ENCODE measurements around the gene DLG2. TPM values are rescaled to one million over a fixed set of nuclear protein-coding genes. Genes with fewer than 3 reads are reported as not detected.

Gene DLG2
- total RNA-seq, 2 experiments from 2014 or later: 6.9 to 8.2 TPM

GRCh38 chr11:83836065-83836464 lies 1791.1 kb downstream of the DLG2 start:
- no peaks in the 10 kb centered on the region for H3K9me3 ChIP-seq (ENCODE audit: low read length)
- TF ChIP-seq, protein P1, sequence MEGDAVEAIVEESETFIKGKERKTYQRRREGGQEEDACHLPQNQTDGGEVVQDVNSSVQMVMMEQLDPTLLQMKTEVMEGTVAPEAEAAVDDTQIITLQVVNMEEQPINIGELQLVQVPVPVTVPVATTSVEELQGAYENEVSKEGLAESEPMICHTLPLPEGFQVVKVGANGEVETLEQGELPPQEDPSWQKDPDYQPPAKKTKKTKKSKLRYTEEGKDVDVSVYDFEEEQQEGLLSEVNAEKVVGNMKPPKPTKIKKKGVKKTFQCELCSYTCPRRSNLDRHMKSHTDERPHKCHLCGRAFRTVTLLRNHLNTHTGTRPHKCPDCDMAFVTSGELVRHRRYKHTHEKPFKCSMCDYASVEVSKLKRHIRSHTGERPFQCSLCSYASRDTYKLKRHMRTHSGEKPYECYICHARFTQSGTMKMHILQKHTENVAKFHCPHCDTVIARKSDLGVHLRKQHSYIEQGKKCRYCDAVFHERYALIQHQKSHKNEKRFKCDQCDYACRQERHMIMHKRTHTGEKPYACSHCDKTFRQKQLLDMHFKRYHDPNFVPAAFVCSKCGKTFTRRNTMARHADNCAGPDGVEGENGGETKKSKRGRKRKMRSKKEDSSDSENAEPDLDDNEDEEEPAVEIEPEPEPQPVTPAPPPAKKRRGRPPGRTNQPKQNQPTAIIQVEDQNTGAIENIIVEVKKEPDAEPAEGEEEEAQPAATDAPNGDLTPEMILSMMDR (conservative IDR thresholded peaks at IDR 0.05; ENCODE audit: low read length): no peak
- no peak for TF ChIP-seq EZH2phosphoT487 (IDR thresholded peaks at IDR 0.05; ENCODE audit: borderline replicate concordance, low read depth, low read length)
- no peaks in the 10 kb centered on the region for H3K4me1 ChIP-seq (ENCODE audit: insufficient read depth, low read length, poor library complexity, severe bottlenecking)
- no peaks in the 10 kb centered on the region for H3K36me3 ChIP-seq (ENCODE audit: insufficient read depth, low read length)
- no peak for DNase-seq (ENCODE audit: low spot score)
- POLR2A ChIA-PET: interaction anchor here (0.6 to 0.9 kb wide), 3 partner anchors 127 to 1578 kb away, joined by 3 read pairs; no protein-coding TSS in a partner anchor
- no peaks in the 10 kb centered on the region for H3K79me2 ChIP-seq (ENCODE audit: insufficient read depth, low read depth, low read length)
- no peaks in the 10 kb centered on the region for H3K9me2 ChIP-seq (ENCODE audit: insufficient read depth, low read length)
- no peak overlapping the region for H2AFZ ChIP-seq (ENCODE audit: low read length)
- no peaks in the 10 kb centered on the region for H4K20me1 ChIP-seq (ENCODE audit: insufficient read depth, low read length)
- intact Hi-C loops (cut with micrococcal nuclease; ENCODE audit: unreplicated experiment): loop anchor here (10.0 kb wide), 2 partner anchors 549 to 689 kb away; no protein-coding TSS in a partner anchor
- BruUV-seq (replicated peaks): no TSS peak
- no peak overlapping the region for H3K27ac ChIP-seq (ENCODE audit: low read depth, low read length, poor library complexity, severe bottlenecking)
- H3K4me3 ChIP-seq (ENCODE audit: low read depth, low read length, poor library complexity, severe bottlenecking): no peak overlapping the region
- CTCF ChIA-PET (ENCODE audit: unreplicated experiment): interaction anchor here (0.6 to 0.8 kb wide), 2 partner anchors 543 to 587 kb away, joined by 3 to 4 read pairs; no protein-coding TSS in a partner anchor
- H3K4me2 ChIP-seq (ENCODE audit: low read length): no peak overlapping the region

- no peaks in the 10 kb centered on the region for H3K79me2 ChIP-seq (ENCODE audit: insufficient read depth, low read depth, low read length)
- no peaks in the 10 kb centered on the region for H3K9me3 ChIP-seq (ENCODE audit: low read length)
- H2AFZ ChIP-seq (ENCODE audit: low read length): no peak overlapping the region
- no peak overlapping the region for H3K4me2 ChIP-seq (ENCODE audit: low read length)
- H3K9me2 ChIP-seq (ENCODE audit: insufficient read depth, low read length): no peaks in the 10 kb centered on the region
- ChIA-PET POLR2A (interaction anchor here (0.6 to 0.9 kb wide), 2 partner anchors 128 to 182 kb away, joined by 3 read pairs; no protein-coding TSS in a partner anchor), CTCF (ENCODE audit: unreplicated experiment) (no interaction called here)
- H4K20me1 ChIP-seq (ENCODE audit: insufficient read depth, low read length): no peaks in the 10 kb centered on the region
- no peaks in the 10 kb centered on the region for H3K4me1 ChIP-seq (ENCODE audit: insufficient read depth, low read length, poor library complexity, severe bottlenecking)
- intact Hi-C loops (cut with micrococcal nuclease; ENCODE audit: unreplicated experiment): loop anchor here (10.0 kb wide), 2 partner anchors 549 to 689 kb away; no protein-coding TSS in a partner anchor
- no TSS peak for BruUV-seq (replicated peaks)
- no peak overlapping the region for H3K4me3 ChIP-seq (ENCODE audit: low read depth, low read length, poor library complexity, severe bottlenecking)
- no peaks in the 10 kb centered on the region for H3K36me3 ChIP-seq (ENCODE audit: insufficient read depth, low read length)
- H3K27ac ChIP-seq (ENCODE audit: low read depth, low read length, poor library complexity, severe bottlenecking): no peak overlapping the region
- TF ChIP-seq, protein P1 (conservative IDR thresholded peaks at IDR 0.05; ENCODE audit: low read length): no peak
- TF ChIP-seq EZH2phosphoT487 (IDR thresholded peaks at IDR 0.05; ENCODE audit: borderline replicate concordance, low read depth, low read length): no peak
- no peak for DNase-seq (ENCODE audit: low spot score)
These were observed 1791.7 kb downstream of the DLG2 start for GRCh38 chr11:83835423-83835822.

GRCh38 chr11:83831929-83832328 lies 1795.2 kb downstream of the DLG2 start:
- Histone ChIP-seq H3K4me3 (ENCODE audit: low read depth, low read length, poor library complexity, severe bottlenecking) (no peak overlapping the region), H3K4me1 (ENCODE audit: insufficient read depth, low read length, poor library complexity, severe bottlenecking) (no peaks in the 10 kb centered on the region), H3K36me3 (ENCODE audit: insufficient read depth, low read length) (no peaks in the 10 kb centered on the region), H3K27ac (ENCODE audit: low read depth, low read length, poor library complexity, severe bottlenecking) (no peak overlapping the region), H3K4me2 (ENCODE audit: low read length) (no peak overlapping the region), H3K9me2 (ENCODE audit: insufficient read depth, low read length) (no peaks in the 10 kb centered on the region), H3K79me2 (ENCODE audit: insufficient read depth, low read depth, low read length) (no peaks in the 10 kb centered on the region), H4K20me1 (ENCODE audit: insufficient read depth, low read length) (no peaks in the 10 kb centered on the region), H2AFZ (ENCODE audit: low read length) (no peak overlapping the region), H3K9me3 (ENCODE audit: low read length) (no peaks in the 10 kb centered on the region)
- no TSS peak for BruUV-seq (replicated peaks)
- intact Hi-C loops (cut with micrococcal nuclease; ENCODE audit: unreplicated experiment): loop anchor here (10.0 kb wide), 2 partner anchors 553 to 693 kb away; no protein-coding TSS in a partner anchor
- TF ChIP-seq EZH2phosphoT487 (IDR thresholded peaks at IDR 0.05; ENCODE audit: borderline replicate concordance, low read depth, low read length): no peak
- TF ChIP-seq, protein P1 (conservative IDR thresholded peaks at IDR 0.05; ENCODE audit: low read length): no peak
- no peak for DNase-seq (ENCODE audit: low spot score)
- CTCF ChIA-PET (ENCODE audit: unreplicated experiment): no interaction called here
- POLR2A ChIA-PET: no interaction called here
